BE2C (cell line): ENCODE measurements around the gene LHX6.

Experiments used
- DNase-seq: peaks from one replicate; pipeline ENCODE4 v3.0.0-alpha.2; 2020
- H3K27me3 ChIP-seq: fragments of 250-450 bp; sonication (Bioruptor Pico); 2 replicates; pipeline ENCODE4 v1.5.1; 2020; ENCODE audit warnings: mild to moderate bottlenecking
- H3K36me3 ChIP-seq: fragments of 250-450 bp; sonication (Bioruptor Pico); 2 replicates; pipeline ENCODE4 v1.5.1; 2020; ENCODE audit warnings: mild to moderate bottlenecking
- H3K4me1 ChIP-seq: fragments of 250-450 bp; sonication (Bioruptor Pico); 2 replicates; pipeline ENCODE4 v1.5.1; 2020
- H3K4me3 ChIP-seq: 2 replicates; pipeline ENCODE4 v1.5.1; 2011; ENCODE audit warnings: low read depth, low read length
- H3K9me3 ChIP-seq: fragments of 250-450 bp; sonication (Bioruptor Pico); 2 replicates; pipeline ENCODE4 v1.5.1; 2020
- CTCF ChIP-seq: IDR thresholded peaks from 2 replicates; pipeline ENCODE4 v1.5.1; 2012; ENCODE audit warnings: mild to moderate bottlenecking, low read depth, low read length

The LHX6 gene

GRCh38 chr9:122209451-122209850, 19.3 kb downstream of the LHX6 start:
- no peak for DNase-seq
- H3K4me3 ChIP-seq: no peak overlapping the region
- H3K27me3 ChIP-seq: peaks cover 40% of the 10 kb centered on the region
- peaks cover 3% of the 10 kb centered on the region for H3K4me1 ChIP-seq
- H3K36me3 ChIP-seq: no peaks in the 10 kb centered on the region
- peaks cover 6% of the 10 kb centered on the region for H3K9me3 ChIP-seq
- TF ChIP-seq CTCF: no peak

- no peak for DNase-seq
- peaks cover 19% of the 10 kb centered on the region for H3K27me3 ChIP-seq
- H3K36me3 ChIP-seq: no peaks in the 10 kb centered on the region
- H3K4me1 ChIP-seq: no peaks in the 10 kb centered on the region
- no peak overlapping the region for H3K4me3 ChIP-seq
- no peaks in the 10 kb centered on the region for H3K9me3 ChIP-seq
- no peak for TF ChIP-seq CTCF
Observed at GRCh38 chr9:122207096-122207495, 21.7 kb downstream of the LHX6 start.

- H3K4me3 ChIP-seq: no peak overlapping the region
- TF ChIP-seq CTCF: no peak
- no peaks in the 10 kb centered on the region for H3K4me1 ChIP-seq
- no peaks in the 10 kb centered on the region for H3K36me3 ChIP-seq
- no peak for DNase-seq
- H3K27me3 ChIP-seq: peaks cover 12% of the 10 kb centered on the region
- H3K9me3 ChIP-seq: no peaks in the 10 kb centered on the region
Observed at GRCh38 chr9:122206118-122207046, 22.4 kb downstream of the LHX6 start.

GRCh38 chr9:122205176-122205575, 23.6 kb downstream of the LHX6 start:
- Histone ChIP-seq H3K9me3 (no peaks in the 10 kb centered on the region), H3K27me3 (peaks cover under 1% of the 10 kb centered on the region), H3K4me3 (no peak overlapping the region), H3K4me1 (no peaks in the 10 kb centered on the region), H3K36me3 (no peaks in the 10 kb centered on the region)
- TF ChIP-seq CTCF: no peak
- no peak for DNase-seq

GRCh38 chr9:122204491-122204890, 24.3 kb downstream of the LHX6 start:
- Histone ChIP-seq H3K4me1 (no peaks in the 10 kb centered on the region), H3K36me3 (no peaks in the 10 kb centered on the region), H3K4me3 (no peak overlapping the region), H3K9me3 (no peaks in the 10 kb centered on the region), H3K27me3 (no peaks in the 10 kb centered on the region)
- DNase-seq: no peak
- no peak for TF ChIP-seq CTCF

- H3K9me3 ChIP-seq: no peaks in the 10 kb centered on the region
- H3K36me3 ChIP-seq: no peaks in the 10 kb centered on the region
- no peak for TF ChIP-seq CTCF
- no peak overlapping the region for H3K4me3 ChIP-seq
- no peak for DNase-seq
- no peaks in the 10 kb centered on the region for H3K4me1 ChIP-seq
- H3K27me3 ChIP-seq: no peaks in the 10 kb centered on the region
Observed at GRCh38 chr9:122204055-122204454, 24.7 kb downstream of the LHX6 start.
